ENCODE data around the gene LRP1B. TPM values are rescaled to one million over a fixed set of nuclear protein-coding genes. Genes with fewer than 3 reads are reported as not detected.

LRP1B gene
- total RNA-seq = under 0.01 TPM in 1 of 2 replicates, not detected in the other

GRCh38 chr2:142131010-142131669, at the start of gene LRP1B:
Gene LRP1B (minus strand): TSS chr2:142131016. CDS start chr2:142130729, 287 bp downstream.

All from airway epithelial cell (primary cell).